NCI-H460 (cell line): ENCODE measurements around the gene IFT74. TPM values are rescaled to one million over a fixed set of nuclear protein-coding genes. Genes with fewer than 3 reads are reported as not detected.

Experiments used
- total RNA-seq: library from RNA; depleted of rRNA; stranded (reverse); fragments of >200 nt; shearing (Covaris generic); gene quantifications from 2 replicates; pipeline ENCODE4 v1.2.3, GENCODE V29; 2014; rRNA removed

Gene IFT74
- total RNA-seq, 1 experiment from 2014 or later = 20.7 TPM

Other genes with a start within 250 kb of the IFT74 start
- gene CAAP1, start 63.6 kb upstream of the IFT74 start, total RNA-seq = 29.5 and 31.1 TPM in 2 replicates
- gene PLAA, start 9.2 kb upstream of the IFT74 start, total RNA-seq = 14.7 and 22.3 TPM in 2 replicates
- not detected in 2 replicates for gene LRRC19, start 49.3 kb downstream of the IFT74 start, total RNA-seq
- not detected in 2 replicates for gene TEK, start 152.8 kb downstream of the IFT74 start, total RNA-seq